DMS153 (cell line): ENCODE data around the gene POLR3B.
A peak's percentile ranks its signal among the peaks of the same experiment; 100 is the strongest.
"Not testable (repeated sequence)": the region's sequence is repeated elsewhere in the genome, so short reads cannot be mapped to it uniquely, and the experiment has no call there.

Experiments used
- DNase-seq: peaks from one replicate; lab custom pipeline; 2025; lab: John Stamatoyannopoulos, UW

POLR3B gene

DNA sequence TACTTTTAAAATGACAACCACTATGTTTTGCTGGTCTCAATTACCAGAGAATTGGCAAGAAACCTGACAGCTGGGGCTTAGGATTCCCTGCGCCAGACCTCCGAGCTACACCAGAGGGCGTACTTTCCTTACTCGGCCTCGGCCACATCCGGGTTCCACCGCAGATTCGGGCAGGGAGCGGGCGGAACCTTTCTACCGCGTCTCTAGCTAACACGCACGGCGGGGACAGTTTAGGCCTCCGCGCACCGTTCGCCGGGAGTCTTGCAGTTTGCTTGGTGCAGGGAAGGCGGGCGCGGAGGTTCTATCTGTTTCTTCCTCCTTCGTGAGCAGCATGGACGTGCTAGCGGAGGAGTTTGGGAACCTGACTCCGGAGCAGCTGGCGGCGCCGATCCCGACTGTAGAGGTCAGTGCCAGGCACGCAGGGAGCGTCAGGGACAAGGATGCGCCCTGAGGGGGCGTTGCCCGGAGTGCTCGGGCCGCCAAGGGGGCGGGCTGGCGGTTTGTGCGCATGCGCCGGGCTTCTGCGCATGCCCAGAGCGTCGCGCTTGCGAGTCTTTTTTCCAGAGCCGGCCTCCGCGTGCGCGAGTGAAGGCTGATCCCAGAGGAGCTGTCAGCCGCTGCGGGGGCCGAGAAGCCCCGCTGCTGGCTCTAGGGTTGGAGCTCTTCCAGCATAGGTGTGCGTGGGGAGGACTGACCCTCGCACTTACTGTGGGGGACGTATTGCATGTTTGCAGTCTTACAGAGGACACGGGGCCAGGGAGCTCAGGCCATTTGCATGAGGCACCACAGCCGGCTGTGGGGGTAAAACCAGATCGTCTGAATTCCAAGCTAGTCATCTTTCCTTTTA lies at the start of gene POLR3B:
TSS of gene POLR3B (plus strand) at position 200 of the 847 bp plus-strand sequence. CDS start at position 332, 132 bp downstream.
- DNase-seq, result peak; percentile 88

DNA sequence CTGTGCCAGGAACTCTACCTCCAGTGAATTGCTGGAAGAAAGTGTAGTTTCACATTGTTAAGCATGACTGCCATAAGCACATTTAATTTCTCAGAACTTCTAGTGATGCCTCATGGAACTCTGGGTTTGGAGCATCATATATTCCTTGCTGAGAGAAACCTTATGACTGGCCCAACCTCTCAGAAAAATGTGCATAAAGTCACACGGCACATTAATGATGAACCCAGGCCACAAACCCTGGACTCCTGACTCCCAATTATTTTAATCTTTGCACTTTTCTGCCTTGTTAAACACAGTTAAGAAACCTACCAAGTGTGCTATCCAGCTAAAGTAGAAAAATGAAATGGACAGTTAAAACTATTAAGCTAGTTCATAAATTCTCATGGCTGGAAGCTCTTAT lies 49.4 kb upstream of the POLR3B start:
- no peak for DNase-seq

GRCh38 chr12:106308611-106309010 lies 48.9 kb upstream of the POLR3B start:
- no peak for DNase-seq

GRCh38 chr12:106309671-106310505 lies 47.7 kb upstream of the POLR3B start:
- no peak for DNase-seq

GRCh38 chr12:106310687-106311086 lies 46.9 kb upstream of the POLR3B start:
- DNase-seq, result no peak

DNA sequence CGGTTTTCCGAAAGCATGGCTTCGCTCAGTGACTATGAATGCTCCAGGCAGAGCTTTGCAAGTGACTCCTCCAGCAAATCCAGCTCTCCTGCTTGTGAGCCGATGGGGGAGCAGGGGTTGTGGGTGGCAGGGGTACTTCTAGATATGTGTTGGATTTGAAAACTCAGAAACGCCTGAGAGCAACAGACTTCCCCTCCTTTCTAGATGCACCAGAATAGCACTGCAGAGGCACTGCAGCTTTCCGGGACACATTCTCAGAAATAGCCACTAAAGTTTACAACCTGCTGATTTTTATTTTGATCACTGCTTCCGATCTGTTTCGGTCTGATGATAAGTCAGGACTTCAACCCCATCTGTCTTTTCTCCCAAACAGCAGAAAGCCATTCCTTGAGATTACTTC lies 46.4 kb upstream of the POLR3B start:
- no peak for DNase-seq

- DNase-seq, result not testable (repeated sequence)
Observed at GRCh38 chr12:106313413-106313812, 44.1 kb upstream of the POLR3B start.

DNA sequence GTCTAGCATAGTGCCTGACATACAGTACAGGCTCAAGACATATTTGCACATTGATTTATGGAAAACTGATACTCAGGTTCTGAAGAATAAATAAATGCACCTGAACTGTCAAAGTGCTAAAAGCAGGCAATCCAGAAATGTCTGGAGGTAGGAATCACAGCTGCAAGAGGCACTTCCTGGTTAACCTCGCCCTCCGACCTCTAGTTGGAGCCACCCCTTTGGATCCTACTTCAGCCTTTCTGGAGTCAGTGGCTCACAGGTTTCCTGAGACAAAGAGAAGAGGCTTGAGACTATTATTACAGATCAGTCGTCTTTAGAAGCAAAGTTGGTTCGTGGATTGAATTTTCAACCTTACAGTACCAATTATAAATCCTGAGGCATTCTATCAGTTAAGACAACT lies 42.0 kb upstream of the POLR3B start:
- DNase-seq, result no peak

DNA sequence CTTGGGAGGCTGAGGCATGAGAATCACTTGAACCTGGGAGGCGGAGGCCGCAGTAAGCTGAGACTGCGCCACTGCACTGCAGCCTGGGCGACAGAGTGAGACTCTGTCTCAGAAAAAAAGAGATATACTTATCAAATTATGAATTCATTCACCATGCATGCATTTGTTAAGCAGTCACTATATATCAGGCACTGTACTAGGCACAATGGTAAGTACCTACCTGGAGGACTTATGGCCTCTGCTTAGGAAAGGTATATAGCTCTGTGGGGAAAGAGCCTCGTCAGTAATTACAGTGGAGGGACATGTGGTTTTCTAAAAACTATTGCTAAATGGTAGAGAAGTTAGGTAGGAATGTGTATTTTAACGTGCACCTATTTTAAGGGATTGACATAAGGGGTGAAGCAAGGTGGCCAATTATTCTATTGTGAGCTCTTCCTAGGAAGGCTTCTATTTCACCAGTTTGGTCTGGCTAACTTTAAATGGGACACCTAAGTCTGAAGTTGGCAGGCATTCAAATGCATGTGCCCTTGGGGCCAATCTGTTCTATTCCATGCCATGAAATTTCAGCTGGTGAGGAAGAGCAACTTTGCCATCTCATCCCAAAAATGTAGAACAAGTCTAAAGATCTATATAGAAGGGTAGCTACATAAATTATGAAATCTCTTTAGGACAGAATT lies 40.0 kb upstream of the POLR3B start:
- DNase-seq, result no peak

DNA sequence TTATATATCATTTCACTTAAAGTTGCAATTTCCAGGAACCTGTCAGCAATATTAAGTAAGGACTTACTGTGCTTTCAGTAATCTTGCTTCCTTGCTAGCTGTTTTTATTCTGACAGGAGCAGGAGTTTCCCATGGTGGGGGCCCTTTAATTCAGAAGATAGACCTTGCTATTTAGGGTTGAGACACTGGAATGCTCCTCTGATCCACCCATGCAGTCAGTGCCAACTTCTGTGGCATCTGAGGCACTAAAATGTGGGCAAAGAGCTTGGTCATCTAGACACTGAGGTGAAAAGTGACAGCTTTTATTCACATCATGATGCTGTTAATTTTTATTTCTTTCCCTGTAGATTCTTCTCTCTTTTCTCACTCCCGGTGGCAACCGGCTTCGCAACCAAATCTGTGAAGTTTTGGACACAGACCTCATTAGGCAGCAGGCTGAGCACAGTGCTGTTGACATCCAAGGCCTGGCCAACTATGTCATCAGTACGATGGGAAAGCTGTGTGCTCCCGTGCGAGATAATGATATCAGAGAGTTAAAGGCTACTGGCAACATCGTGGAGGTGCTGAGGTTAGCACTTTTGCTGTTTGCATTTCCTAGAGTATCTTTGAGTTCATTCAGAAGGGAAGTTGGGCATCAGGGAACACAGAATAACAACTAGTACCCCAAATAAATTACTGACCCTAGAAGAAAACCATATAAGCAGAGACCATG lies 36.3 kb upstream of the POLR3B start:
- DNase-seq, result no peak

- no peak for DNase-seq
Observed at GRCh38 chr12:106323537-106323936, 34.0 kb upstream of the POLR3B start.

DNA sequence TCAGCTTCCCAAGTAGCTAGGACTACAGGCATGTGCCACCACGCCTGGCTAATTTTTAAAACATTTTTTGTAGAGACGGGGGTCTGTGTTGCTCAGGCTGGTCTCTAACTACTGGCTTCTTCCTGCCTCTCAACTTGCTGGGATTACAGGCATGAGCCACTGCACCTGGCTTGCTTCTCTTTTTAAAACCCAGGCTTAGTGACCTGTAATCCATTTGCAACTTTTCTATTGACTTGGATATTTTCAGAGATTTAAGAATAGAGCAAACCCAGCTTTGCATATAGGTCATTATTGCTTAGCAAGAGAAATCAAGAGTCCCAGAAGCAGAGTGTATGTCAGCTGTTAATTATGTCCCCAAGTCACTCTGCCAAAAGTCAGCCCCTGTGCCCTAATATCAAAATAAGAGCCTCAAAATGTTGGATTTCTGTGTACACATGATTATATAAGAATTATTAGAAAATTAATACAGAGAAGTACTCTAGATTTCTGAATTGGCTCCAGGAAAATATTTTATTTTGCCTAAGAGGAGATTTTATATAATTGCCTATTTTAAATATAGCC lies 30.2 kb upstream of the POLR3B start:
- DNase-seq, result no peak

DNA sequence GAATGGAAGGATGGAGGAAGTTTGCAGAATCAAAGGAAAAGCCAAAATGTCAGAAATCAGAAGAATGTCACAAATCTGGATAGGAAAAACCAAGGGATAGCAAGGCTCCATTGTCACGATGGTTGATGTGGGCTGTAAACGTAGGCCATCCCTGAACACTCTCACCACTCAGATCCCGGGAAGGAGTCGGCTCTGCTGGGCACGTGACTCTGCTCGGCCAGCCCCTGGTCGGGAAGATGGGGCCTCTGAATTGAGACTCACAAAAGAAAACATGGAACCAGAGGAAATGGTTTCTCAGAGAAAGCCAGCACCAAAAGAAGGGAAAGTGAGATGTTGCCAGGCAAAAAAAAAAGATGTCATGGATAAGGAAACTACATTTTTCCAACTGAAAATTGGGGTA lies 28.8 kb upstream of the POLR3B start:
- no peak for DNase-seq

- no peak for DNase-seq
Observed at GRCh38 chr12:106329231-106329982, 28.1 kb upstream of the POLR3B start.

- DNase-seq, result no peak
Observed at GRCh38 chr12:106331599-106331998, 25.9 kb upstream of the POLR3B start.

DNA sequence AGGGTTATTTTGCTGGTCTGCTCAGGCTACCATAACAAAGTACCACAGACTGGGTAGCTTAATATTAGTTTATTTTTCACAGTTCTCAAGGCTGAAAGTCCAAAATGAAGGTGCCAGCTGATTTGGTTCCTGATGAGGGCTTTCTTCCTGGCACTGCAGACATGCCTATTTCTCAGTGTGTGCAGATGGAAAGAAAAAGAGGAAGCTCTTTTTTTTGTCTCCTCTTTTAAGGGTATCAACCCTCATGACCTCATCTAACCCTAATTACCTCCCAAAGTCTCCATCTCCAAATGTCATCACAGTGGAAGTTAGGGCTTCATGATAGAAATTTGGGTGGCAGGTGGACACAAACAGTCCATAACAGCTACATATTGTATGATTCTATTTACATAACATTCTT lies 25.0 kb upstream of the POLR3B start:
- no peak for DNase-seq

DNA sequence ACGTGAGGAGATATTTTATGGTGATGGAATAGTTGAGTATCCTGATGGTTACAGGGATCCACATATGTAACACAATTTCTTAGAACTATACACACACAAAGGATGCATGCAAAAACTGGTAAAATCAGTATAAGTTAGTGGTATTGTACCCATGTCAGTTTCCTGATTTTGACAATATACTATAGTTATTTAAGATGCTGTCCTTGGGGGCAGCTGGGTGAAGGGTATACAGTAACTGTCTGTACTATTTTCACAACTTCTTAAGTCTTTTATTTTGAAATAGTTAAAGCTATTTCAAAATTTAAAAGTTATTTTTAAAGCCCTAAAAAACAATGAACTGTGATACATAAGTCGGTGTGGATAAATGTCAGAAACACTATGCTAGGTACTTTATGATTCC lies 24.5 kb upstream of the POLR3B start:
- no peak for DNase-seq

DNA sequence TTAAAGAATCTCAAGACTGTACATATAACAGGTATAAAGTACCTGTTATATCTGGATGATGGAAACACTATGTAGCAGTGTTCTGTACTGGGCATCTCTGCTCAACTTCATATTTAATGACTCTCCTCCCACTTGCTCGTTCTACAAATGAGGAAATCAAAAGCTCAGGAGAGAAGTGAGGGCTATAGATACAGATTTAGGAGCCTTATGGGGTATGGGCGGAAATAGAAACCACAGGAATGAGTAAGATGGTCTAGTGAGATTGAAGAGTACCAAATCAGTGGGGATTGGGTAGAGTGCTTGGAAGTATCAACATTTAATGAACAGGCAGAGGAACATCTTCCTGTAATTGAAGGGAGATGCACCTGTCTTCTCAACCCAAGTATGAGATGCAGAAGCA lies 23.8 kb upstream of the POLR3B start:
- no peak for DNase-seq

DNA sequence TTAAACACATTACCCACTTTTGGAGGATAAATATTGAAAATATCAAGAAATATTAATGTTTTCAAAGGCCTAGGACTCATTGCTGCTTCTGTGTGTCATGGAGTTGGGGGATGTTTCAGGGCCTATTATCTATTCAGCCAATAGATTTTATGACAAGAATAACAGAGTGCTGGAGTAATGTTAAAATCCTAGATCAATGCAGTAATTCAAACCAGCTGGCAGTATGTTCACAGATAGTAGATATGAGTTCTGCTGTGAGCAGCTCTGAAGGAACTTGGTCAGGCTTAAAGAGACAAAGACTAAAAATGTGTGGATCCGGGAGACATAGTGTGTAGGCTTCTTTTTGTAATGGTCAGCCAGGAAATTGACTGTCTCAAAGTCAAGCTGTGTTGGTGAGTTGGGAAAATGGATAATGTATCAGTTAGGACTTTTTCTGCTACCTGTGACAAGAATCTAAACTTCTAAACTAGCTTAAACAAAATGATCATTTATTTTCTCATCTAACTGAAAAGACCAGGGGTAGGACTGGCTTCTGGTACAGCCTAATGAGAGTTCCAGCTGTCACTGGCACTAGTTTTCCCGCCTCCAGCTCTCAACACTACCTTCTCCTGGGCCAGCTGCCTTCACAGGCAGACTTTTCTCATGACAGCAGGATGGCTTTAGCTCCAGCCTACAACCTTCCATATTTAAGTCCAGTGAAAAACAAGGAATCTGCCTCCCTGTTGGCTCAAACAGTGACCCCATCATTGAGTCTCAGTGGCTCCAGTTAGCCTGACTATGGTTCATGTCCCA lies 16.3 kb upstream of the POLR3B start:
- no peak for DNase-seq
